ENCODE results near the gene WDR13.

WDR13 gene

DNA sequence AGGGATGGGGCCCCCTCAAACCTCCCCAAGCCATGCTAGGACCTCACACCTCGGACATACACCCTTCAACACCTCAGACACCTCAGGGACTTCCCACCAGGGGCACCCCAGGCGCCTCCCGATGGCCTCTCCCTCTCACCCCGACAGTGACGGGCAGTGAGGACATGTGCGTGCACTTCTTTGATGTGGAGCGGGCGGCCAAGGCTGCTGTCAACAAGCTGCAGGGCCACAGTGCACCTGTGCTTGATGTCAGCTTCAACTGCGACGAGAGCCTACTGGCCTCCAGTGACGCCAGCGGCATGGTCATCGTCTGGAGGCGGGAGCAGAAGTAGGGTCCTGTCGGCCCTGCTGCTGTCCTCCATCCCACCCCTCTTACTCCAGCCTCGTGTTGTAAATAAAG, 7.4 kb downstream of the WDR13 start:
- TF ChIP-seq, protein P1, sequence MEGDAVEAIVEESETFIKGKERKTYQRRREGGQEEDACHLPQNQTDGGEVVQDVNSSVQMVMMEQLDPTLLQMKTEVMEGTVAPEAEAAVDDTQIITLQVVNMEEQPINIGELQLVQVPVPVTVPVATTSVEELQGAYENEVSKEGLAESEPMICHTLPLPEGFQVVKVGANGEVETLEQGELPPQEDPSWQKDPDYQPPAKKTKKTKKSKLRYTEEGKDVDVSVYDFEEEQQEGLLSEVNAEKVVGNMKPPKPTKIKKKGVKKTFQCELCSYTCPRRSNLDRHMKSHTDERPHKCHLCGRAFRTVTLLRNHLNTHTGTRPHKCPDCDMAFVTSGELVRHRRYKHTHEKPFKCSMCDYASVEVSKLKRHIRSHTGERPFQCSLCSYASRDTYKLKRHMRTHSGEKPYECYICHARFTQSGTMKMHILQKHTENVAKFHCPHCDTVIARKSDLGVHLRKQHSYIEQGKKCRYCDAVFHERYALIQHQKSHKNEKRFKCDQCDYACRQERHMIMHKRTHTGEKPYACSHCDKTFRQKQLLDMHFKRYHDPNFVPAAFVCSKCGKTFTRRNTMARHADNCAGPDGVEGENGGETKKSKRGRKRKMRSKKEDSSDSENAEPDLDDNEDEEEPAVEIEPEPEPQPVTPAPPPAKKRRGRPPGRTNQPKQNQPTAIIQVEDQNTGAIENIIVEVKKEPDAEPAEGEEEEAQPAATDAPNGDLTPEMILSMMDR (conservative IDR thresholded peaks at IDR 0.05; ENCODE audit: control insufficient read depth, insufficient read depth, low read depth, low read length): no peak
- no peak for DNase-seq (ENCODE audit: low read depth)
- H3K4me3 ChIP-seq (ENCODE audit: control insufficient read depth, low read depth, low read length): no peak overlapping the region

DNA sequence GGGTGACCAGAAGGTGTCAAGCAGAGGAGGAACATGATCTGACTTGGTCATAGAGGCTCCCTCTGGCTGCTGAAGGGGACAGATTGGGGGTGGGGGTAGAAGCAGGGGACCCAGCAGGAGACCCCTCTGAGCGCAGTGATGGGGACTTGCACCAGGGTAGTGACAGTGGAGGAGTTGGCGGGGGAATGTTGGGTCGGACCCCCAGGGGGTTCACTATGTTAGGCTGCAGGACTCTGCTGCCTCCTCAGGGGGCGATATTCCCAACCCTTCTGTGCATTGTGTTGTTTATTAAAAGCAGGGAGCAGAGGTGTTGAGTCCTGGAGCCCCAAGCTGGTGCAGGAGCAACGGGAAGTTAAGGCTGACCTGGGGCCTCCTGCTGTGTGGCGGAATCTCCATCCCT, 8.8 kb downstream of the WDR13 start:
- TF ChIP-seq, protein P1 (conservative IDR thresholded peaks at IDR 0.05; ENCODE audit: control insufficient read depth, insufficient read depth, low read depth, low read length): no peak
- H3K4me3 ChIP-seq (ENCODE audit: control insufficient read depth, low read depth, low read length): no peak overlapping the region
- no peak for DNase-seq (ENCODE audit: low read depth)

DNA sequence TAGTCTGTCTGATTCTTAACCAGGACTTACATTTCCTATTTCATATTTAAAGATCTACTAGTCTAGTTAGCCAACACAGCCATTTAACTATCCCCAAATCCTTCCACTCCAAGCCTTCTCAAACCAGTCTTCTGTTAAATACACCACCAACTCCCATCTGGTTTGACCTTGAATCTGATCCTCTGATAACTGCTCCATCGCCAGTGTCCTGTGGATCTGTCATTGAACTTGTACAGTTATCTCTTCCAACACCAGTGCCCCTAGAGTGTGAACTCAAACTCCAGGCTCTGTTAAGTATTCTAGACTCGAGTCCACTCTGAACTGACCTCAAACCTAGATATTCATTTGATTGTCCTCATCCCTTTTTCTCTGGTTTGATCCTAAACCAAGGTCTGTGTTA, 14.4 kb downstream of the WDR13 start:
- TF ChIP-seq, protein P1 (conservative IDR thresholded peaks at IDR 0.05; ENCODE audit: control insufficient read depth, insufficient read depth, low read depth, low read length): no peak
- DNase-seq (ENCODE audit: low read depth): no peak
- no peak overlapping the region for H3K4me3 ChIP-seq (ENCODE audit: control insufficient read depth, low read depth, low read length)

DNA sequence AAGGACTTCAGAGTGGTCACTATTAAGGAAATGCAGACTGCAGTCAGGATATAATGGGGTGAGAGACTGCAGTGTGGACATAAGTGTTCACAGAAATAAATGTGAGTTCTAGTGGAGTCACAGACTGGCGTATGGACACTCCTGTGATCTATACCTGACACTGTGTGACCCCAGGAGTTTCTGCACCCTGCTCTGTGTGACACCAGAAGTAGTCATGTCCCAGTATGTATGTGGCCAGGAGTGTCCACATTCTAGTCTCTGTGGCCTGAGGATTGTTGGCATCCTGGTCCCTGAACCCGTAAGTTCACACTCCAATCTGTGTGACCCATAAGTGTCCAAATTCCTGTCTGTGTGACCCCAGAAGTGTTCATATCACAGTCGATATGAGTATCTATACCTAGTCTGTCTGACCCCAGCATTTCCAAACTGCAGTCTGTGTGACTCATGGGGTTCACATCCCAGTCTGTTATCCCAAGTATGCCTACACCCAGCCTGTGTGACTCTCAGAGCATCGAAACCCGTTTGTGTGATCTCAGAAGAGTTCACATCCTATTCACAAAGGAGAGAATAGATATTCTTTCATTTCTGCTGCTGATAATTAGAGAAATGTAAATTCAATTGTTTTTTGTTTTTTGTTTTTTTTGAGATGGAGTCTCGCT, 16.3 kb downstream of the WDR13 start:
- no peak for DNase-seq (ENCODE audit: low read depth)
- TF ChIP-seq, protein P1 (conservative IDR thresholded peaks at IDR 0.05; ENCODE audit: control insufficient read depth, insufficient read depth, low read depth, low read length): no peak
- H3K4me3 ChIP-seq (ENCODE audit: control insufficient read depth, low read depth, low read length): no peak overlapping the region

DNA sequence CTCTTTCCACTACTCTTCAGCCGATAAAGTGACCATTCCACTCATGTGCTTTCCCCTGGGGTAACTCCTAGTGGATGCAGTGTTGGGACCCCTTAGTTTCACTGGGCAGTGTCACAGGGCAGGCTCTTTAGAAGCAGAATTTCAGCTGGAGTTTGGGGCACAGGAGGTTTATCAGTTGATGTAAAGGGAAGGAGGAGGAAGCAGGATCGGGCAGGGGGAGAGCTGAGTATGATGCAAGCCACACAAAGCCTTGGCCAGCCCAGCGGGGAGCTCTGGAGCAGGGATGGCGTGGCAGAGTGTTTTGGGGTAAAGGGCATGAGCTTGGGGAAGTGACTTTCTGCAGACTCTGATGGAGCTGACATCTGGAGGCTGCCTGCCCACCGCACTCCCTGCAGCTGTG, 19.3 kb downstream of the WDR13 start:
- DNase-seq (ENCODE audit: low read depth): peak; percentile 33
- TF ChIP-seq, protein P1 (conservative IDR thresholded peaks at IDR 0.05; ENCODE audit: control insufficient read depth, insufficient read depth, low read depth, low read length): no peak
- H3K4me3 ChIP-seq (ENCODE audit: control insufficient read depth, low read depth, low read length): no peak overlapping the region

DNA sequence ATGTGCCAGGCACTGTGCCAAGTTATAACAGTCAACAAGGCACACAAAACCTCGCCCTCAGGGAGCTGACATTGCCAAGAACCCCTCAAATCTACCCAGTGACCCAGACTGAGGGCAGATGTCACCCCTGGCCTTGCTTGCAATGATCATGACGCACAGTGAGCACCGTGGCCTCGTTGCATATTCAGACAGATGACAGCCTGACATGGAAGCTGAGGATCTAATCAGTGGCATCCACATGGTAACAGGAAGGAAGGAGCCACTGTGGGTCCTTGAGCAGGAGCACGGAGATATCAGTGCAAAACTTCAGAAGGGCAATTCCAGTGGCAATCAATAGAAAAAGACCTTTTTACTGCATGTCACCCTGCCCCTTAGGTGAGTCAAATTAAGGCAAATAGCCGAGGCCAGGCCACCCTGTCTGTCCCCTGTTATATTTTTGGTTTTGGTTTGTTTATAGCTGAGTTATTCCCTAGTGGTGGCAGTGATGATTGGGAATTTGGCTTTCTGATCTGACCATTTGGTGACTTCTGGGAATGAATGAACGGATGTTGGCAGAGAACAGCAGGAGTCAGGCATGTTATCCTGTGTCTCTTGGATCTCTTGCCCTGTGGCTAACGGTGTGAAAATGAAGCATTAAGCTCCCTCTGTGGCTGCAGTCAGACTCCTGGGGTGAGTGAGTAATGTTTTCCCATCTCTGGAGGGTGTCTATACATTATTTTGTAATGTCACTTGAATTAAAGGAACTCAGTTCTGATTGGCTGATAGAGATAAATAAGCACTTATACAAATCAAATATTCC, 20.4 kb downstream of the WDR13 start:
- DNase-seq (ENCODE audit: low read depth): peak; percentile 64
- H3K4me3 ChIP-seq (ENCODE audit: control insufficient read depth, low read depth, low read length): no peak overlapping the region
- TF ChIP-seq, protein P1 (conservative IDR thresholded peaks at IDR 0.05; ENCODE audit: control insufficient read depth, insufficient read depth, low read depth, low read length): no peak
